Caki2 (cell line): ENCODE data around the gene KRTAP25-1. TPM values are rescaled to one million over a fixed set of nuclear protein-coding genes. Genes with fewer than 3 reads are reported as not detected.

Experiments
- DNase-seq: peaks from one replicate; pipeline ENCODE4 v3.0.0-alpha.2; 2015; ENCODE audit warnings: low read depth
- in situ Hi-C: cut with HindIII; loops from 2 replicates; pipeline ENCODE4 v1.10.0; 2016; ENCODE audit warnings: low sequenced_read_pairs, low pct_unique_long_range_greater_than_20kb, mixed read lengths
- total RNA-seq: library from RNA; depleted of rRNA; stranded (reverse); fragments of >200 nt; shearing (Covaris generic); gene quantifications from 2 replicates; pipeline ENCODE4 v1.2.3, GENCODE V29; 2014; ENCODE audit warnings: low replicate concordance; rRNA removed

Gene KRTAP25-1
- total RNA-seq, 1 experiment from 2014 or later = not detected

DNA sequence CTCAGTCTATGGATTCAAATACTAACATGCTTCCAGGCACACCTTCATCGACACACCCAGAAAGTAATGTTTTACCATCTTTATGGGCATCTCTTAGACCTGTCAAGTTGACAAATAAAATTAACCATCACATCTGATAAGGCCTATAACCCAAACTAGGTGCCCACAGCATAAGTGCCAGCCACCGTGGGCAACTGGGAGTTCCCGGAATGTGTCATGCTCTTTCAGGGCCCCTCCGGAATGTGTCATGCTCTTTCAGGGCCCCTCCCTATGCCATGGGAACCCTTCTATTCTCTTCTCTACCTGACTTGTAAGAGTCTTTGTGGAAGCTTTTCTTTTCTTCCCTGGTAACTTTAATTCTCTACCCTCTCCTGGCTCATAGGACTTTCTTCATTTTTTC, 33.2 kb downstream of the KRTAP25-1 start:
- in situ Hi-C loops = no loop called here
- DNase-seq = peak; percentile 8

DNA sequence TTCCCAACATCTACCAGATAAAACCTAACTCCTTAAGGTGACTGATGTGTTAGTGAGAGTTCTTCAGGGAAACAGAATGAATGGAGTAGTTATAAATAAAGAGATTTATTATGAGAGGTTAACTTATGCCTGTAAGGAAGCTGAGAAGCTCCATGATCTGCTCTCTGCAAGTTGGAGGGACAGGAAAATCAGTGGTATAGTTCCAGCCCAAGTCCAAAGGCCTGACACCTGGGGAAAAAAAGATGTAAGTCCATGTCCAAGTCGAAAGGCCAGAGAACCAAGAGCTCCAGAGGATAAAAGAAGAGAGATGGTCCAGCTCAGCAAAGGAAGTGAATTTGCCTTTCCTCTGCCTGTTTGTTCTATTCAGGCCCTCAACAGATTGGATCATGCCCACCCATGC, 33.6 kb downstream of the KRTAP25-1 start:
- in situ Hi-C loops = no loop called here
- DNase-seq = no peak

DNA sequence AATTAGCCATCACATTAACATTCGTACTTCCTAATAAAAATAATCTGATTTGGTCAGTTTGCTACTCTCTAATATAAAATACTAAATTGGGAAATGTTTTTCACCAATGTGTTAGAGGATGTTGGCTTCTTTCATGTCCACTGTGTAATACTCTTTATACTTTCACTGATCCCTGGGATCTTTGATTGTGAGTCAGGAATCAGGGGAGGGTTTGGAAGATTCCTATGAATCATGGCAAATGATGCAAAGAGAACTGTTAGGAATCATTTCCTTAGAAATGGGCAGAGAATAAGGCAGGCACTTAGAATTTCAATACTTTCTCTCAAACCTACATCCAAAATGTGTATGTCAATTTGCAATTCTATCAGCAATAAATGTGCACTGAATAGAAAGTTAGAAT, 37.5 kb downstream of the KRTAP25-1 start:
- no peak for DNase-seq
- in situ Hi-C loops = no loop called here

DNA sequence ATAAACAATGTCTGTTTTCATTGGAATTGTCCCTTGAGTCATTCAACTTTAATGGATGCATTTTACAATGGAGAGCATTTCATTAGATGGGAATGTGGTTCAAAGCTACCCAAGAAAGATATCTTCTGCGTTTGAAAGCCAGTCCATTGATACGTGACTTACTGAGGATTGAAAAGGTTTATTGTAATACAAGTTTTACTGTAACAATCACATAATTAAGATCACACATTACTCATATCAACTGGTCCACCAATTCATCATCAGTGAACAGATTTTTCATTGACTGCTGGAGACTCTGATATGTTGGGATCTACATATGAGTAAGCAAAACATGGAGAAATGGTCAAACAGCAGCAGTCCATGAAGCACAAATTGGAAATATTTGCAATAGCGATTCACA, 39.4 kb downstream of the KRTAP25-1 start:
- no peak for DNase-seq
- in situ Hi-C loops = no loop called here

DNA sequence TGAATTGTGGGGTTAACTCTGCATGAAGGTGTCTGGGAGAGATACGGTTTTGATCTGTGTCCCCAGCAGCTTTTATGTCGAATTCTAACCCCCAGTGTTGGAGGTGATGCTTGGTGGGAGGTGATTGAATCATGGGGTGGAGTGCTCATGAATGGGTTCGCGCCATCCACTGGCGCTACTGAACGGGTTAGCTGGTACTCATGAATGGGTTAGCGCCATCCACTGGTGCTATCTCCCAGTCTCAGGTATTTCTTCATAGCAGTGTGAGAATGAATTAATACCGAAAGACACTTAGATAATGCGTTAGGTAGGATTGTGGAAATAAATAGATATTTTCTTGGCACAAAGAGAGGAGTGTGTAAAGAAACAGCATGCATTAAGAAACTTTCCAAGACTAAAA, 40.5 kb downstream of the KRTAP25-1 start:
- in situ Hi-C loops = no loop called here
- no peak for DNase-seq

DNA sequence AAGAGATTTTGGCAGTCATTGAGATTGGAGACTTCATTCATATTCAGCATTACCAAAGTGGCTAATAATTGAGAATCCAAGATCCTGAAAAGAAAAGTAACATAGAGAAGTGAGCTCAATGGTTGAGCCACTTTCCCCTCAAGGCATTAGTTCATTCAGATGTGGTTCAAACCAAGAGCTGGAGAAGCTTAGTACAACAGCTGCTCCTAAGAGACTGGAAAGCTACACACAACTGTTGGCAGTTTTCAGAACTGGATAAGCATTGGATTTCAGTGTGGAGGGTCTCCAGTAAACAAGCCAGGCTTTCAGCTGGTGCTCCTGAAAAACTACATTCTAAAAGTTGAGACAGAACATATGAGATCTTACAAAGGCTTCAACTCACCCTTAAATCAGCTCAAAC, 44.3 kb downstream of the KRTAP25-1 start:
- DNase-seq = no peak
- in situ Hi-C loops = no loop called here

DNA sequence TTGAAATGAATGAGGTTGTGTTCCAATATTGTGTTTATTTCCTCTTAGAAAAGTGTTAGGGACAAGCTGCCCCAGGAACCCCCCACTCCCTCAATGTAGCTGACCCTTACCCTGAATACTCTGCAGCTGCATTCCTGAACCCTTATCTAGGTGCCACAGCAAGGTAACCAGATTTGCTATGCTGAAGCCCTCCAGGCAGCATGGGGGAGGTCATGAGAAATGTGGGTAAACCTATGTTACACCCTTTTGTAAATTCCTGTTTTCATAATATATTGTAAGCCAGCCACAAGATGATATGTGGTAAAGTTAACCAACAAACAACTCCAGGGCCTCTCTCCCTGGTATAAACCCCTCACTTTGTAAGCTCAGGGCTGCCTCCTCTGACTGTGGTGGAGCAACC, 45.6 kb downstream of the KRTAP25-1 start:
- in situ Hi-C loops = no loop called here
- no peak for DNase-seq

DNA sequence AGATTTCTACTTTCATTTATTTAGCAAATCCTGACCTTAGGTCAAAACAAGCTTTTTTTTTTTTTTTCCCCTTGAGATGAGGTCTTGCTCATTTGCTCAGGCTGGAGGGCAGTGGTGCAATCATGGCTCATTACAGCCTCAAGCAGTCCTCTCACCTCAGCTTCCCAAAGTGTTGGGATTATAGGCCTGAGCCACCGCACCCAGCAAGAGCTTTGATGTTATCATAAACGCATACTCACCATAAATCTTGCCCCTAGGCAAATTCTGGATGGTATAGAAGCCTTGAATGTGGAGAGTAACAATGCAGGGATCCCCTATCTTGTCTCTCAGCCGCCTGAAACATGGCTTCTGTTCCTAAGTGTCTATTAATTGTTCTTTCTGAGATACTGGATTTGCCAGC, 48.7 kb downstream of the KRTAP25-1 start:
- in situ Hi-C loops = no loop called here
- DNase-seq = no peak

Other genes with a start within 250 kb of the KRTAP25-1 start
- gene CLDN17, start 122.7 kb downstream of the KRTAP25-1 start, total RNA-seq = not detected in 2 replicates
- gene CLDN8, start 73.4 kb downstream of the KRTAP25-1 start, total RNA-seq = not detected in 2 replicates
- not detected in 2 replicates for gene KRTAP24-1, start 6.6 kb downstream of the KRTAP25-1 start, total RNA-seq
- gene KRTAP26-1, start 30.8 kb upstream of the KRTAP25-1 start, total RNA-seq = not detected in 2 replicates
- not detected in 2 replicates for gene KRTAP27-1, start 48.2 kb upstream of the KRTAP25-1 start, total RNA-seq
- gene KRTAP23-1, start 59.1 kb upstream of the KRTAP25-1 start, total RNA-seq = not detected in 2 replicates
- not detected in 2 replicates for gene KRTAP13-2, start 82.8 kb upstream of the KRTAP25-1 start, total RNA-seq
- not detected in 2 replicates for gene KRTAP13-1, start 106.5 kb upstream of the KRTAP25-1 start, total RNA-seq
- gene KRTAP13-3, start 136.4 kb upstream of the KRTAP25-1 start, total RNA-seq = not detected in 2 replicates
- not detected in 2 replicates for gene KRTAP13-4, start 140.7 kb upstream of the KRTAP25-1 start, total RNA-seq
- not detected in 2 replicates for gene KRTAP15-1, start 150.8 kb upstream of the KRTAP25-1 start, total RNA-seq
- gene KRTAP19-1, start 190.9 kb upstream of the KRTAP25-1 start, total RNA-seq = not detected in 2 replicates
- not detected in 2 replicates for gene KRTAP19-2, start 197.9 kb upstream of the KRTAP25-1 start, total RNA-seq
- gene KRTAP19-3, start 202.5 kb upstream of the KRTAP25-1 start, total RNA-seq = not detected in 2 replicates
- not detected in 2 replicates for gene KRTAP19-4, start 207.7 kb upstream of the KRTAP25-1 start, total RNA-seq
- gene KRTAP19-5, start 212.6 kb upstream of the KRTAP25-1 start, total RNA-seq = not detected in 2 replicates